ENCODE results near the gene LRRC4C.
A peak's percentile ranks its signal among the peaks of the same experiment; 100 is the strongest.

Gene LRRC4C

GRCh38 chr11:41250408-41250935, 209.0 kb downstream of the LRRC4C start:
- no peak for DNase-seq

- DNase-seq: no peak
Measured at GRCh38 chr11:41247621-41248020, 211.8 kb downstream of the LRRC4C start.

- no peak for DNase-seq
Measured at GRCh38 chr11:41246399-41246745, 213.1 kb downstream of the LRRC4C start.

GRCh38 chr11:41245704-41246398, 213.6 kb downstream of the LRRC4C start:
- no peak for DNase-seq

- DNase-seq: no peak
Measured at GRCh38 chr11:41245184-41245583, 214.3 kb downstream of the LRRC4C start.

GRCh38 chr11:41237382-41237781, 222.1 kb downstream of the LRRC4C start:
- no peak for DNase-seq

- no peak for DNase-seq
Measured at GRCh38 chr11:41235668-41236067, 223.8 kb downstream of the LRRC4C start.

- DNase-seq: no peak
Measured at GRCh38 chr11:41225856-41226633, 233.4 kb downstream of the LRRC4C start.

- DNase-seq: no peak
Measured at GRCh38 chr11:41222236-41222635, 237.2 kb downstream of the LRRC4C start.

- no peak for DNase-seq
Measured at GRCh38 chr11:41206388-41206787, 253.1 kb downstream of the LRRC4C start.

GRCh38 chr11:41201156-41201555, 258.3 kb downstream of the LRRC4C start:
- peak in 2 of 4 experiments; percentile 3 to 11 for DNase-seq

GRCh38 chr11:41190437-41191082, 268.9 kb downstream of the LRRC4C start:
- no peak for DNase-seq

GRCh38 chr11:41189701-41190436, 269.6 kb downstream of the LRRC4C start:
- no peak for DNase-seq

GRCh38 chr11:41177791-41178190, 281.7 kb downstream of the LRRC4C start:
- no peak for DNase-seq

- no peak for DNase-seq
Measured at GRCh38 chr11:41175304-41175972, 284.0 kb downstream of the LRRC4C start.

GRCh38 chr11:41146326-41146725, 313.1 kb downstream of the LRRC4C start:
- DNase-seq: no peak

- no peak for DNase-seq
Measured at GRCh38 chr11:41145420-41145819, 314.0 kb downstream of the LRRC4C start.

- DNase-seq: no peak
Measured at GRCh38 chr11:41134971-41135370, 324.5 kb downstream of the LRRC4C start.

- DNase-seq: no peak
Measured at GRCh38 chr11:41133023-41133422, 326.4 kb downstream of the LRRC4C start.

GRCh38 chr11:41121600-41121999, 337.9 kb downstream of the LRRC4C start:
- DNase-seq: no peak

- DNase-seq: no peak
Measured at GRCh38 chr11:41119484-41119883, 340.0 kb downstream of the LRRC4C start.

GRCh38 chr11:41118521-41118920, 340.9 kb downstream of the LRRC4C start:
- DNase-seq: no peak
